ENCODE data around the gene LAMB1.
"Not testable (repeated sequence)": the region's sequence is repeated elsewhere in the genome, so short reads cannot be mapped to it uniquely, and the experiment has no call there.

Gene LAMB1

GRCh38 chr7:107922886-107923285 lies 80.1 kb downstream of the LAMB1 start:
- no peak for DNase-seq (ENCODE audit: low read depth in 2 of 2, low spot score in 1 of 2)

- DNase-seq (ENCODE audit: low read depth in 2 of 2, low spot score in 1 of 2): not testable (repeated sequence)
Measured at GRCh38 chr7:107921826-107922225, 81.1 kb downstream of the LAMB1 start.

GRCh38 chr7:107920048-107920772 lies 82.8 kb downstream of the LAMB1 start:
- DNase-seq (ENCODE audit: low read depth in 2 of 2, low spot score in 1 of 2): no peak

GRCh38 chr7:107918948-107919347 lies 84.0 kb downstream of the LAMB1 start:
- no peak for DNase-seq (ENCODE audit: low read depth in 2 of 2, low spot score in 1 of 2)

DNA sequence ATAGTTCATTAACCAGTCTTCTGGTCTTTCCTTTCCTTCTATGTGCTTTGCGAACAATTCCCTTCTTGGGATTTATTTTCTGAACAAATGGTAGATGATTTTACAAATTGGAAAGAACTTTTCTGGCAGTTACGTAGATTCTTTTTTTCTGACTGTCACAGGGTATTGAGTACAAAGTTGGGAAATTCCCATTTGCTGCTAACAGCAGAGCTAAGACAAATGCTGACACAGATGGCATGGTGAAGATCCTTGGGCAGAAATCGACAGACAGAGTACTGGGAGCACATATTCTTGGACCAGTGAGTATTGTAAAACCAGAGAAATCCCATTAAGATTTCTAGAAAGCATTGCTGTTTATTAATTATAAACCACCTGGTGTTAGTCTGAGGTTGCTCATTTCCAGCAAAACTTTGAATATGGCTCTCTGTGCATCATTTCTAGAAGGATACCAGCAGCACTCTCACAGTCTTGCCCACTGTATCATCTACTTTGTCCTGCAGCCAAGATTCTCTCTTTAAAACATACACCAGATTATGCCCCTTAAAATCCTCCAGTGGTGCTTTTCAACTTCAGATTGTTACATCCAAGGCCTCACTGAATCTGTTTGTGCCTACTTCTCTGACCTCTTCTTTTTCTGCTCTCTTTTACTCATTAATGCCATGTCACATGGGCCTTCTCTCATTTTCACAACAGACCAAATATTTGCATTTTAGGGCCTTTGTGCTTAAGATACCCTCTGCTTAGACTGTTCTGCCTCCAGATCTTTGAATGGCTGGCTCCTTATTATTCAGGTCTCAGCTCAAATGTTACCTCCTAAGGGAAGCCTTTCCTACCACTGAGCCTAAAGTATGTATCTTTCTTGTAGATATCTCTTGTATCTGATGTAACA lies 85.0 kb downstream of the LAMB1 start:
- no peak for DNase-seq (ENCODE audit: low read depth in 2 of 2, low spot score in 1 of 2)

DNA sequence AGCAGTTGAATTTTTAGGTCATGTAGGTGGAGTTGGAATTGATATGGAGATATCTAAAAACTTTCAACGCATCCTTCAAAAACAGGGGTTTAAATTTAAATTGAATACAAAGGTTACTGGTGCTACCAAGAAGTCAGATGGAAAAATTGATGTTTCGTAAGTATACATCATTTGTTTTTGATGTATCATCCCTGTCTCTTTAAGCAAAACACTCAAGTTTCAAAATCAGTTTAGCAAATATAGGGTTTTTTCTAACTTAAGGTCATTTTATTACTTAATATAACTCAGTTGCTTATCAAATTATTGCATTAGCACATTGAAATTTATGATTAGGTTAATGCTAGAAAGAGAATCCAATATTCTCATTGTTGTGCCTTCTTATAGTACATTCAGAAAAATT lies 87.4 kb downstream of the LAMB1 start:
- DNase-seq (ENCODE audit: low read depth in 2 of 2, low spot score in 1 of 2): no peak

DNA sequence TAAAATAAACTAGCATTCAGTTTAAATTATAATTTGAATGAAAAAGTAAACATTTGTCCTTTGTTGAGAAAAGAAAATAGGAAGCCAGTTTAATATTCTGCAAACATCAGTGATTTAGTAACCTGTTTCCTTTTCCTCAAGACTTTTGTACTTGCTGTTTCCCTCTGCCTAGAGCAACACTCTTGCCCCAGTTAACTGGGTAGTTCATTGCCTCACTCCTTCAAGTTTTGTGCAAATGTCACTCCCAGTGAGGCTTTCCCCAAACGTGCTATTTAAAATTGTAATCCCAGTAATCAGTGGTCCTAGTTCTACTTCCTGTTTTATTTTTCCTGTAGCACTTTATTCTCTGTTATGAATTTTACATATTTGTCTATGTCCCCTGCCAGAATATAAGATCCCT lies 88.1 kb downstream of the LAMB1 start:
- no peak for DNase-seq (ENCODE audit: low read depth in 2 of 2, low spot score in 1 of 2)

DNA sequence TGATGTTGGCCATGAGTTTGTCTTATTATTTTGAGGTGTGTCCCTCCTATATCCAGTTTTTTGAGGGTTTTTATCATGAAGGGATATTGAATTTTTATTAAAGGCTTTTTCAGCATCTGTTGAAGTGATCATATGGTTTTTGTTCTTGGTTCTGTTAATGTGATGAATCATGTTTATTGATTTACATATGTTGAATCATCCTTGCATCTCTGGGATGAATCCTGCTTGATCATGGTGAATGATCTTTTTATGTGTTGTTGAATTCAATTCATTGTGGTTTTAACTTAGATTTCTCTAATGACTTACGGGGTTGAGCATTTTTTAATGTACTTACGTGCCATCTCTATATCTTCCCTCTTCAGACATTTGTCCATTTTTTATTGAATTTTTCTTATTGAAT lies 89.1 kb downstream of the LAMB1 start:
- no peak for DNase-seq (ENCODE audit: low read depth in 2 of 2, low spot score in 1 of 2)

GRCh38 chr7:107911981-107912380 lies 91.0 kb downstream of the LAMB1 start:
- DNase-seq (ENCODE audit: low read depth in 2 of 2, low spot score in 1 of 2): no peak

DNA sequence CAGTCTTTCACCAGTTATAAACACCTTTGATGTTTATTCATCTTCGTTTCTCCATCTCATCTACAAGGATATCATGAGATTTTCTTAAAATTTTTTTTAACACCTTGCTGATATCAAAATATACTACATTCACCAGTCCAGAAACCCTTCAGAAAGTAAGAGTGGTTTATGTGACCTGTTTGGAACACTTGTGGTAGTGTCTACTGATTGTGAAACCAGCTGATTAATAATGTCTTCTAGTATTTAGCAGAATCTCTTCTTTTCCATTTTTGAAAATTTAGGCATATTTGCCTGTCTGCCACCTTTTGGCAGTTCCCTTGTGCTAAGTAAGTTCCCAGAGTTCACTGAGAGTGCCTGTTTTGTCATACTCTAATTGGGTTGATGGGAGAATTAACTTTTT lies 93.5 kb downstream of the LAMB1 start:
- no peak for DNase-seq (ENCODE audit: low read depth in 2 of 2, low spot score in 1 of 2)

DNA sequence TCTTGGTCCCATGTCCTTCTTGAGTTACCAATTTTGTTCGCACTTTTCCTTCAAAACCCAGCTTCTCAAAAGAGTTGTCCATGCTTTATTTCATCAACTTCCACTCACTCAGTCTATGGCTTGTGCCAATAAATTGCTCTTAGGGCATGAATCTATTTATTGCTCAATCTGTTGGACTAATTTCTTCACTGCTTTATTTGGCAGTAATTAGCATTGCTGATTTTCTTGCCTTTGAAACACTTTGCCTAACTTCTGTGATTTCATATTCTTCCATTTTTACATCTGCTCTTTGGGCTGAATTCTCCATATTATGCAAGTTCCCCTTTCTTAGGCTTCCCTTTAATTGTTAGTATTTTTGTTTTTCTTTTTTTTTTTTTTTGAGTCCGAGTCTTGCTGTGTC lies 95.2 kb downstream of the LAMB1 start:
- no peak for DNase-seq (ENCODE audit: low read depth in 2 of 2, low spot score in 1 of 2)

DNA sequence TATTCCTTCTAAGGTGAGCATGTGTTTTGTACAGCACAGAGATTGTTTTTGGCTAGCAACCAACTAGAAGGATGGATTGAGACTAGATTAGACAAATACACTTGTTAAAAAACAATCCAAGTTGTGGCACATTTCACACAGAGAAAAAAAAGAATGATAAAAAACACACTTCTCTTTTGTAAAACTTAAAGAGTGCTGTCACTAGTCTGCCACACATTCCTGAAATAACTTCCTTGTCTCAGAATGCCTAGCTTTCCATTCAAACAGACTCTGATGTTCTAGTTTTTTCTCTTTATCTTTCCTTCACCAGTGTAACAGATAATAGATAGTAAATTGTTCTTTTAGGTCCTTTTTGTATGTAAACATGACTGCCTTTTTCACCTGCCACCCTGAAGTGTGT lies 100.6 kb downstream of the LAMB1 start:
- DNase-seq (ENCODE audit: low read depth in 2 of 2, low spot score in 1 of 2): no peak

DNA sequence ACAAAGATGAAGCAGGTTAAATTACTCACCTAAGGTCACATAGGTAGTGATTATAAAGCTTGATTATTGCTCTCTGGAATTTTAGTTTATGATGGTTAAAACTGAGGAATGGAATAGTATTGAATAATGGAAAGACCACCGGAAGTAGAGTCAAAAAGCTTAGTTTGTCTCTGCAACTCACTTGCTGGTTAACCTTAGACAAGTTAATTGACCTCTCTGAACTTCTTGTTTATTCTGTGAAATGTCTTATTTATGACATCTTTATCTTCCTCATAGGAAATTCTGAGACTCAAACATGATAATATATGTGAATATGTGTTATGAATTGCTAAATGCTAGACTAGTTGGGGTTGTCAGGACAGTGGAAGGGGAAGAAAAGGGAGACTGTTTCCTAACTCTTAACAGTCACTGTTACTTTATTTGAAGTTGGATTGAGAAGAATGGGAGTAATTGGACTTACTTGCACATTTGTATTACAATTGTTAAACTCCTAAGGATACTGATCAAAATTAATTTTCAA lies 102.4 kb downstream of the LAMB1 start:
- no peak for DNase-seq (ENCODE audit: low read depth in 2 of 2, low spot score in 1 of 2)

DNA sequence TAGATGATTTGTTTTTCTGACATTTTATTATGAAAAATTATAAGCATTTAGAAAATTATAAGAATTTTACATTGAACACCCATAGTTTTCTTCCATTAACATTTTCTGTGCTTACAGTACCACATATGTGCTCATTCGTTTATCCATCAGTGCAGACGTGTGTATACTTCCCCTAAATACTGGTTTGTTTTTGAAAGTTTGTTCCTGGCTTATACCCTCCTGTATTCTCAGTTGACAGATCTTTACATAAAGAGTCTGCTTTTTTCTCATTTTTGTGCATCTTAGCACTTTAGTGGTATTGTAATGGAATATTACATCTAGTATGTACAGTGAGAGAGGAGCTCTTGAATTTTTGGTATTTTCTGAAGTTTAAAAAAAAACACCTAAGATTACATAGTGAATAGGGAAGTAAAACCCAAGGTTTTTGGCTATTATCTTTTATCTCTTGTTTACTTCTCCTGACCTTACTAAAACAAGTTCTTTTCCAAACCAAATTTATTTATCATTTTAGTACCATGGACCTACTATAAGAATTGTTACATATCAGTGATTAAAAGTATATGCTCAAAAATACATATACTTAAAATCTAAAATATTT lies 103.9 kb downstream of the LAMB1 start:
- DNase-seq (ENCODE audit: low read depth in 2 of 2, low spot score in 1 of 2): no peak

- not testable (repeated sequence) for DNase-seq (ENCODE audit: low read depth in 2 of 2, low spot score in 1 of 2)
Measured at GRCh38 chr7:107892367-107892741, 110.6 kb downstream of the LAMB1 start.

GRCh38 chr7:107891636-107892366 lies 111.2 kb downstream of the LAMB1 start:
- no peak for DNase-seq (ENCODE audit: low read depth in 2 of 2, low spot score in 1 of 2)

- DNase-seq (ENCODE audit: low read depth in 2 of 2, low spot score in 1 of 2): peak; percentile 82 to 84
Measured at GRCh38 chr7:107890962-107891635, 111.9 kb downstream of the LAMB1 start, which contains the start of gene DLD. TSS of gene DLD (plus strand) at chr7:107891183. CDS start at chr7:107891251, 68 bp downstream.

DNA sequence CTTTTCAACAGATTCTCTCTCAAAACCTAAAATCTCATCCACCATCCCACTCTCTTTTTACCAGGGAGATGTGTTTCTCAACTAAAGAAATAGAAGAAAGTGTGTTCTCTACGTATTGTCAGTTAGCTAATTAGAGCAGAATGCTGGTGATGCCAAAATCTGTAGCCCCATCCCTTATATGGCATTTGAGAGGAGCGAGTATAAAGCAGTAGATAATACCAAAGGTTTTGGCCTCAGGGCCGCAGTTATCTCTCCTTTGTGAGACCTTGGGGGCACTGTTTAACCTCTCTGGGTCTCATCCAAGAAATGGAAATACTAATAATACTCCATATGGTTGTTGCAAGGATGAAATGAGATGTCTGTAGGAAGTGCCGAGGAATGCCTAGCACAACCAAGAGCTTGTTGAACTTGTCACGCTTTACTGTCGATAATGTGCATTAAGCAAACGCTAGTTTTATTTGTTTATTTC lies 112.4 kb downstream of the LAMB1 start:
- DNase-seq (ENCODE audit: low read depth in 2 of 2, low spot score in 1 of 2): no peak

- no peak for DNase-seq (ENCODE audit: low read depth in 2 of 2, low spot score in 1 of 2)
Measured at GRCh38 chr7:107889992-107890391, 113.0 kb downstream of the LAMB1 start.

DNA sequence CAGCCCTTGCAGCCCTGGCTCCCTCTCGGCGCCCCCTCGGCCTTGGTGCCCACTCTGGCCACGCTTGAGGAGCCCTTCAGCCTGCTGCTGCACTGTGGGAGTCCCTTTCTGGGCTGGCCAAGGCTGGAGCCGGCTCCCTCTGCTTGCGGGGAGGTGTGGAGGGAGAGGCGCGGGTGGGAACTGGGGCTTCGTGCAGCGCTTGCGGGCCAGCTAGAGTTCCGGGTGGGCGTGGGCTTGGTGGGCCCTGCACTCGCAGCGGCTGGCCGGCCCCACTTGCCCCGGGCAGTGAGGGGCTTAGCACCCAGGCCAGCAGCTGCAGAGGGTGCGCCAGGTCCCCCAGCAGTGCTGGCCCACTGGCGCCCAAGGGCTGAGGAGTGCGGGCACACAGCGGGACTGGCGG lies 115.1 kb downstream of the LAMB1 start:
- DNase-seq (ENCODE audit: low read depth in 2 of 2, low spot score in 1 of 2): not testable (repeated sequence)
